Medulla oblongata (tissue), 1 donor: ENCODE results near the gene SRSF3.
"Not testable (repeated sequence)": the region's sequence is repeated elsewhere in the genome, so short reads cannot be mapped to it uniquely, and the experiment has no call there.

Source experiments
- DNase-seq: peaks from one replicate; pipeline ENCODE4 v3.0.0-alpha.2; 2015; ENCODE audit errors: extremely low spot score

Gene SRSF3

GRCh38 chr6:36604090-36605060, 10.2 kb downstream of the SRSF3 start:
- DNase-seq = no peak

DNA sequence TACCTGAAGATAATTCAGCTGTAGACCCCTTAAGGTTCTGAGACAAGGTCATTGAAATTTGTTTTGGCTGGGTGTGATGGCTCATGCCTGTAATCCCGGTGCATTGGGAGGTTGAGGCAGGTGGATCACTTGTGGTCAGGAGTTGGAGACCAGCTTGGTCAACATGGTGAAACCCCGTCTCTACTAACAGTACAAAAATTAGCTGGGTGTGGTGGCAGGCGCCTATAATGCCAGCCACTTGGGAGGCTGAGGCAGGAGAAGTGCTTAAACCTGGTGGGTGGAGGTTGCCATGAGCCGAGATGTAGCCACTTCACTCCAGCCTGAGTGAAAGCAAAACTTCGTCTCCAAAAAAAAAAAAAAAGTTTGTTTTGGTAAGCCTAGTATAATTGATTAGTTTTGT, 11.0 kb downstream of the SRSF3 start:
- DNase-seq = no peak

- DNase-seq = no peak
Observed at GRCh38 chr6:36605560-36606391, 11.6 kb downstream of the SRSF3 start.

DNA sequence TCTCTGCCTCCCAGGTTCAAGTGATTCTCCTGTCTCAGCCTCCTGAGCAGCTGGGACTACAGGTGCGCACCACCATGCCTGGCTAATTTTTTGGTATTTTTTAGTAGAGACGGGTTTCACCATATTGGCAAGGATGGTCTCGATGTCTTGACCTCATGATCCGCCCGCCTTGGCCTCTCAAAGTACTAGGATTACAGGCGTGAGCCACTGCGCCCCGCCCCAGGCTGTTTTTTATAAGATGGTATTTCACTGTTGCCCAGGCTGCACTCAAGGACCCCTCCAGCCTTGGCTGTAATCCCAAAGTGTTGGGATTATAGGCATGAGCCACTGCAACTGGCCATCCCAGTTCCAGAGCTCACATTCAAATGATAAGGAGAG, 13.1 kb downstream of the SRSF3 start:
- DNase-seq = not testable (repeated sequence)

DNA sequence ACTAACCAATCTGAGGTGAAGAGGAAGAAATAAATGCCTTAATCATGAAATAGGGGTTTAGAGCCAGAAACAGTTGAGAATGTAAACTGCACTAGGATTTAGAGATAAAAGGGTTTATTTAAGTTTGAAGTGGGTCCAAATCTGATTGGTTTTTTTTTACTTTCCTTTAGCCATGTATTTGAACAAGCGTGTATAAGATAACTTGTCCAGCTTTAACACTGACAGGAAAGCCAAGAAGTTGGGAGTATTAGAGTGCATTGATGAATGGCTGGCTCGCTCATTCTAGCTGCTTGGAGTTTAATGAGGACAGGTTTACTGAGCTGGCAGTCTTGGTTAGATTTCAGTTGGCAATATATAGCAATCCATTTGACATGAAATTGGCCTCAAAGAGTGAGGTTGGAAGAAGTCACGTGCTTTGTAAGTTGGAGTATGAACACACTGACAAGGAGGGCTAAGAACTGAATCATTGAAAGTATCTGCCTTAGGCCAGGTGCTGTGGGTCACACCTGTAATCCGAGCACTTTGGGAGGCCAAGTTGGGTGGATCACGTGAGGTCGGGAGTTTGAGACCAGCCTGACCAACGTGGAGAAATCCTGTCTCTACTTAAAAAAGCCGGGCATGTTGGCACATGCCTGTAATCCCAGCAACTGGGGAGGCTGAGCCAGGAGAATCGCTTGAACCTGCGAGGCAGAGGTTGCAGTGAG, 13.7 kb downstream of the SRSF3 start:
- DNase-seq = no peak

DNA sequence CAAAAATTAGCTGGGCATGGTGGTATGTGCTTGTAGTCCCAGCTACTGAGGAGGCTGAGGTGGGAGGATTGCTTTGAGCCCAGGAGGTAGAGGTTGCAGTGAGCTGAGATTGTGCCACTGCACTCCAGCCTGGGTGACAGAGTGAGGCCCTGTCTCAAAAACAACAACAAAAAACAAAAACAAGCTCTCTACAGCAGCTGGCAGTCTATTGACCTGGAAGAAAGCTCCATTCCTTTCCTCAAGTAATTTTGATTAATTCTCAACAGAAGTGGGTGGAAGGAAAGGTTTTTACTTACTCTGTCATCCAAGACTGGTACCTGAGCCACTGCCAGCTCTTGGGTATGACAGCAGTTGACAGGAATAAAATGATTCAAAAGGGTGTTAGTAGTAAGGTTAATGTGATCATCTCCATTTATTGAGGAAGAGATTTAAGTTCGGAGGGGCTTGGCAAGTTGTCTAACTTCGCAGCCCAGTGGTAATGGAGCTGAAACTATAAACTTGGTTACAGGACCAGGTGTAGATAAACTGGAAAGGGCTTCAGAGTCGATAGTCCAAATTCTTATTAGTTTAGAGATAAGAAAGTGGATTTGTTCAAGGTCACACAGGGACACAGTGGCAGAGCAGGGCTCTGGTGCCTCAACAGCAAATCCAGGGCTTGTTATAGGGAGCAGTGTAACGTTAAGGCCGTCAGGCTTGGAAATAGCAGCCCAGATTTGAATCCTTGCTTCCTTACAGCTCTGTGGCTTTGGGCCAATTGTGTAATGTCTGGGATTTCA, 14.8 kb downstream of the SRSF3 start:
- no peak for DNase-seq

GRCh38 chr6:36609582-36609981, 15.4 kb downstream of the SRSF3 start:
- no peak for DNase-seq

DNA sequence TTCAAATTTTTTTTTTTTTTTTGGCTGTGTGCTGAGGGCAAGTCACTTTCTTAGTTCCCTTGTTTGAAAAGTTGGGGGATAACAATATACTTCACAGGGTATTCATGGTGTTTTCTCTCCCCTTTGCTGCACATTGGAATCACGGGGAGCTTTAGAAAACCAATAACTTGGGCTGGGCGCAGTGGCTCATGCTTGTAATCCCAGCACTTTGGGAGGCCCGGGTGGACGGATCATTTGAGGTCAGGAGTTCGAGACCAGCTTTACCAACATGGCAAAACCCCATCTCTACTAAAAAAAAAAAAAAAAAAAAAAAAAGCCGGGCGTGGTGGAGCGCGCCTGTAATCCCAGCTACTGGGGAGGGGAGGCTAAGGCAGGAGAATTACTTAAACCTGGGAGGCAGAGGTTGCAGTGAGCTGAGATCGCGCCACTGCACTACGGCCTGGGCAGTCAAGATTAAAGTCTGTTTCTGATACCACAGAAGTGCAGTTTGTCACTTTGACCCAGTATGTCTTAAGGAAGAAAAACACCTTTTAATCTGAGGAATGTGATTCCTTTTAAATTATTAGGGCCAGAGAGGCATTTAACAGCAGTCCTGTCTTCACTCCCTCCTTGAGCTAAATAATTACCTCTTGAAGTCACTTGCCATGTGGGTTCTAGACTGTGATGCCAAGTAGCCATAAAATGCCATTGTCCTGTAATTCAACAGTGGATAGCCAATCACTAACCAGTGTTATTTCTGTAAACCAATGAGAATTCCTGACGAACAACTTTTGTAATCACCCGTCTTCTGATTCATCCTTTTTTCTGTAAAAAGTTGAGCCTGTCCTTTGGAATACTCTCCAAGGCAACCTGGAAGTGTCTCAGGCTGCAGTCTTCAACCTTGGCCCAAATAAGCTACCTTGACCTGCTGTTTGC, 16.1 kb downstream of the SRSF3 start:
- no peak for DNase-seq

DNA sequence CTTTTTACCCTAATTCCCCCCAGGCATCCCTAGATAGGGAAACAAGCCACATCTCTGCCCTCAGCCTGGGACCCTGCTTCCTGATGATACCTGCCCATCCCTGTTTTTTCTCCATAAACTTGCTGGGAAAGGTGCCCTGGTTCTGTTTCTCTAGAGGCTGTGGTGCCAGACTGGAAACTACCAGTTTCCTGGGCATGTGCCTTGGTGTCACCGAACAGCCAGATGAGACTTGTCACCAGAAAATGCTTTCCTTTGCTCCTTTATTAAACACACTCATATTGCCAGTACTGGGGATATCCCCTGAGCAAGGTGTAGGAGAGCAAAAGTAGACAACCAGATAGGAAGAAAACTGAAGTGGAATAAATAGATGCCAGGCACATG, 16.8 kb downstream of the SRSF3 start:
- DNase-seq = no peak

DNA sequence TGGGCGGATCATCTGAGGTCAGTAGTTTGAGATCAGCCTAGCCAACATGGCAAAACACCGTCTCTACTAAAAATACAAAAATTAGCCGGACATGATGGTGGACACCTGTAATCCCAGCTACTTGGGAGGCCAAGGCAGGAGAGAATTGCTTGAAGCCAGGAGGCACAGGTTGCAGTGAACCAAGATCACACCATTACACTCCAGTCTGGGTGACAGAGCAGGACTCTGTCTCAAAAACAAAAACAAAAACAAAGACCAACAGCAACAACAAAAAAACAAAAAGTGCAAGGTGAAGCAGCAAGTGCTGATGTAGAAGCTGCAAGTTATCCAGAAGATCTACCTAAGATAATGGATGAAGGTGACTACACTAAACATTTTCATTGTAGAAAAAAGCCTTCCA, 17.5 kb downstream of the SRSF3 start:
- not testable (repeated sequence) for DNase-seq

DNA sequence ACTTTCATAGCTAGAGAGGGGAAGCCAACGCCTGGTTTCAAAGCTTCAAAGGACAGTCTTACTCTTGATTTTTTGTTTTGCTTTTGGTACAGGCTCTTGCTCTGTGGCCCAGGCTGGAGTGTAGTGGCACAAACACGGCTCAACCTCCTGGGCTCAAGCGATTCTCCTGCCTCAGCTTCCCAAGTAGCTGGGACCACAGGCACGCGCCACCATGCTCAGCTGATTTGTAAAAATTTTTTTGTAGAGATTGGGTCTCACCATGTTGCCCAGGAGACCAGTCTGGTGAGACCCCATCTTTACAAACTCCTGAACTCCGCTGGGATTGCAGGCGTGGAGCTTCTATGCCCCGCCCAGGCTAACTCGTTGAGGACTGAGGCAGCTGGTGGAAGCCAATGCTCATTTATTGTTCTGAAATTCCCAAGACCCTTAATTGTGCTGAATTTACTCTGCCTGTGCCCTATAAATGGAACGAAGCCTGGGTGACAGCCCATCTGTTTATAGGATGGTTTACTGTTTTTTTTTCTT, 18.0 kb downstream of the SRSF3 start:
- DNase-seq = no peak

GRCh38 chr6:36613200-36613995, 19.2 kb downstream of the SRSF3 start:
- no peak for DNase-seq

- peak; percentile 64 for DNase-seq
Observed at GRCh38 chr6:36615018-36615761, 21.0 kb downstream of the SRSF3 start.

GRCh38 chr6:36616893-36617521, 22.8 kb downstream of the SRSF3 start:
- no peak for DNase-seq

GRCh38 chr6:36618366-36619355, 24.5 kb downstream of the SRSF3 start:
- DNase-seq = no peak

GRCh38 chr6:36621371-36621855, 27.3 kb downstream of the SRSF3 start:
- DNase-seq = no peak
